GM10847 (cell line): ENCODE data around the gene MYNN.

Source experiments
- POLR2A ChIP-seq: IDR thresholded peaks from 2 replicates; pipeline ENCODE4 v1.6.1; 2011; ENCODE audit not compliant: insufficient read length; ENCODE audit errors: extremely low read depth

The MYNN gene

DNA sequence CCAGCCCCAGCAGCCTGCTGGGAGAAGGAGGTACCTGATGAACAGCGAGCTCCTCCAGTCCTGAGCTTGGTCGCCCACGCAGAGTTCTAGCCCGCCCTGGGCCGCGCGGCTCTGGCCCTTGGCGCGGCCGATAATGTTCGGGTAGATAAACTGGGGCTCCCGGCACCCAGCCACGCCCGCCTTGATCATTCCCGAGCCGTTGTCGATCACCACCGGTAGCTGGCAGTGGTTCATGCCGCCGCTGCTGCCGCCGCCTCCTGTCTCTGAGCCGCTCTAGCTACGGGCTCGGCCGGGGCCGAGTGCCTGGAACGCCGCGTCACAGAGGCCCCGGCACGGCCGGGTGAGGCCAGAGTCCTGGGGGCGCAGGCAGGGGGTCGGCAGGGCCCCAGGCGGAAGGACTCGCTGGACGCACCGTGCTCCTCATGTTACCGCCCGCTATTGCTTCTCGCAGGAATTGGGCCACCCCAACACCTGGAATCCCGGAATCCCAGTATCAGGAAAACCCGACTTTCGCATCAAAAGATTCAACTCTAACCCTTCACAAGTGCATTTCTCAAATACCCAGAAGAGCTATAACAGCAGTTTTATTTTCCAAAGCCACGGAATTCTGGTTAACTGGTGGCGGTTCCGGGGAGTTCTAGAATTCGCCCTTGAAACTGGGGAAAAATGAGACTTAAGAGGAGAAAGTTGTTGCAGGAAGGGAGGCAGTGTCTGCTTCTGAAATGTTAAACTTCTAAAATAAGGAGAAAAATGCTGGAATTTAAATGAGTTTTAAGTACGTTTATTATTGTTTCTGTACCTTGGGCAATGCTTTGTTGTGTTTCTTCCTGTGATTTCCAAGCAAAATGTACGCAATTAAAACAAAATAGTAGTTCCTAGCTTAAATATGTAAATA is 3.7 kb upstream of the MYNN start, which contains the start of gene ACTRT3:
TSS of gene ACTRT3 (minus strand) at position 275 of the 895 bp plus-strand sequence. CDS start at position 234, 41 bp downstream.
- TF ChIP-seq POLR2A: peak; percentile 47

GRCh38 chr3:169771497-169772304 is 1.5 kb upstream of the MYNN start:
- TF ChIP-seq POLR2A: no peak

GRCh38 chr3:169772305-169772896 is 795 bp upstream of the MYNN start:
- TF ChIP-seq POLR2A: no peak

DNA sequence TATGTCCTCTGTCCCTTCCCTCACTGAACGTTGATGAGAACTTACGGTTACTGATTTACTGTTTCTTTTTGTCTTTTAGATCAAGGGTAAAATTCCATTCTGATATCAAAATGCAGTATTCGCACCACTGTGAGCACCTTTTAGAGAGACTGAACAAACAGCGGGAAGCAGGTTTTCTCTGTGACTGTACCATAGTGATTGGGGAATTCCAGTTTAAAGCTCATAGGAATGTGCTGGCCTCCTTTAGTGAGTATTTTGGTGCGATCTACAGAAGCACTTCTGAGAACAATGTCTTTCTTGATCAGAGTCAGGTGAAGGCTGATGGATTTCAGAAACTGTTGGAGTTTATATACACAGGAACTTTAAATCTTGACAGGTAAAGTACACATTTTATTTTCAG is 990 bp downstream of the MYNN start:
- no peak for TF ChIP-seq POLR2A

DNA sequence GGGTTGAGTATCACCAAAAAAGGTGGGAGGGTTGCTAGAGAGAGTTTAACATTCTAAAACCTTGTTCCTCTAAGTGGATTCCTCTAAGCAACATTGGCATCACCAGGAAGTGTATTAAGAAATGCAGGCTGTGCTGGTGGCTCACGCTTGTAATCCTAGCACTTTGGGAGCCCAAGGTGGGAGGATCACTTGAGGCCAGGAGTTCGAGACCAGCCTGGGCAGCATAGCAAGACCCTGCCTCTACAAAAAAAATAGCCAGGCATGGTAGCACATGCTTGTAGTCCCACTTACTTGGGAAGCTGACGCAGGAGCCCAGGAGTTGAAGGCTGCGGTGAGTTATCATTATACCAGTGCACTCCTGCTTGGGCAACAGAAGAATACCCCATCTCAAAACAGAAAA is 4.6 kb downstream of the MYNN start:
- no peak for TF ChIP-seq POLR2A

- TF ChIP-seq POLR2A: no peak
These were observed 7.5 kb downstream of the MYNN start for GRCh38 chr3:169780742-169781141.

- TF ChIP-seq POLR2A: no peak
These were observed 8.1 kb downstream of the MYNN start for GRCh38 chr3:169781209-169781855.

GRCh38 chr3:169787120-169787519 is 13.9 kb downstream of the MYNN start:
- no peak for TF ChIP-seq POLR2A

GRCh38 chr3:169787791-169788190 is 14.6 kb downstream of the MYNN start:
- no peak for TF ChIP-seq POLR2A

GRCh38 chr3:169790219-169790618 is 17.0 kb downstream of the MYNN start:
- no peak for TF ChIP-seq POLR2A

DNA sequence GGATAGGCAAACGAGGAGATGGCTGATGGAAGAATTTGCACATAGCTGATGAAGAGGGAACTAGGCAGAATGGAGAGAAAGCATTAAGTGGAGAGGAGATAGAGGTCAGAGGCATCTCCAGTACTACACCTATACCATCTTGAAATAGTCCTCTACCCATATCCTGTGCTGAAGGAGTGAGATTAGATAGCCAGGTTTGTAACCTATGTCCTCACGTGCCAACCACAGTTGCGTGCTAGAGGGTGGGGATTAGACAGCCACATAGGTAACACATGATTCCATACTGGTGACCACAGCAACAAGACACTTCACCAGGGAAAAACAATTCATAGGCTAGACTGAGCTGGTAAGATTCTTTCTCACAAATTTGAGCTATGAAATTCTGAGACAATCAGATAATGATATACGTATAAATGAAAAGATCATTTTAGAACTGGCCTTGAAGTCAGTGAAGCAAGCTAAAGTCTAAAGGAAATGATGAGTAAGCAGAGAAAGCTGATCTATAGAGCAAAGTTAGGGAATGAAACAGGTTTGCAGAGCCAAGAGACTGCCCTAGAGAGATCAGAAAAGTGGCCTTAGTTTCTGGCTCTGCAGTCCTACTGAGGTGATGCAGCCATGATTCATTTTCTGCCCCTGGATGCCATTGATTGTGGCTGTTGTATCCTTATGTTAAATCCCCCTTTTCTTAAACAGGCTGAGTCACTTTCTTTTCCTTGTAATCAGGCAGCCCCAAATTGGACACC is 17.7 kb downstream of the MYNN start:
- no peak for TF ChIP-seq POLR2A

DNA sequence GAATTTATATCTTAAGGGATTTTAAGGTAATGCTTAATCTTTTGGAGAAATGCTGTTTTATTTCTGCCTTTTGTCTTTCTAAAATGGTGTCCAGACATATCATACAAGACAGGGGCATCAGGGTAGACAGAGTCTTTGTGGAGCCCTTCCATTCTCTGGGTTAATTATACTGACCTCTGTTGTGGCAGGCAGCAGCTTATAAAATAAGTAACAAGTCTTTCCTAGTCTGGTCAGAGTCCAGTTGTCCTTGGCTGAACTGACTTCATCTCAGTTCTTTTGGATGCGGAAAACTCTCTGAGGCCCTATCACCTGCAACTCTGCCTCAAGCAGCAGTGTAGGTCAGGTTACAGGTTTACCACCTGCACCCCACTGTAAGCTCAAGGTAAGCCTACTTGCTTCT is 19.2 kb downstream of the MYNN start:
- TF ChIP-seq POLR2A: no peak

DNA sequence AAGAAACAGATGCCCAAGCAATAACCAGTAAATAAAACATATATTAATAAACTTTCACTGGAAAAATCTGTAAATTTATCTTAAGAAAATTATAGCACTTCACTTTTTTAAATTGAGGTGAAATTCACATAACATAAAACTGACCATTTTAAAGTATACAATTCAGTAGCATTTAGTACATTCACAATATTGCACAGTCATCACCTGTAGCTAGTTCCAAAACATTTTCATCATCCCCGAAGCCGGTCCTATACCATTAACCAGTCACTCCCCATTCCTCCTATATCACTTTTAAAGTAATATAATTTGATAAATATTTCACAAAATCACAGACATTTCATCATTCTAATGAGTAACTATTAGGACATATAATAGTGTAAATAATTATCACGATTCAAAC is 31.5 kb downstream of the MYNN start:
- no peak for TF ChIP-seq POLR2A

GRCh38 chr3:169809230-169809795 is 36.1 kb downstream of the MYNN start:
- no peak for TF ChIP-seq POLR2A
